GM18520 (cell line): Measurements from ENCODE around the gene POLL.

Source experiments
- ATAC-seq: cut with Tn5 transposase; IDR thresholded peaks from one replicate; pipeline ENCODE4 v1.9.1; 2021; ENCODE audit not compliant: unreplicated experiment

The POLL gene

GRCh38 chr10:101560298-101561067 is 27.6 kb downstream of the POLL start:
- no peak for ATAC-seq

GRCh38 chr10:101559596-101560297 is 28.3 kb downstream of the POLL start:
- ATAC-seq, result no peak

- no peak for ATAC-seq
Measured at GRCh38 chr10:101558671-101559595, 29.1 kb downstream of the POLL start.

GRCh38 chr10:101558204-101558603 is 29.9 kb downstream of the POLL start:
- ATAC-seq, result no peak

GRCh38 chr10:101557541-101557940 is 30.5 kb downstream of the POLL start:
- no peak for ATAC-seq

- ATAC-seq, result no peak
Measured at GRCh38 chr10:101552442-101552841, 35.6 kb downstream of the POLL start.

- no peak for ATAC-seq
Measured at GRCh38 chr10:101550965-101551364, 37.1 kb downstream of the POLL start.

GRCh38 chr10:101545898-101546297 is 42.2 kb downstream of the POLL start:
- ATAC-seq, result no peak

- no peak for ATAC-seq
Measured at GRCh38 chr10:101538446-101538845, 49.6 kb downstream of the POLL start.

- no peak for ATAC-seq
Measured at GRCh38 chr10:101536800-101537199, 51.3 kb downstream of the POLL start.

GRCh38 chr10:101535949-101536348 is 52.1 kb downstream of the POLL start:
- no peak for ATAC-seq

- no peak for ATAC-seq
Measured at GRCh38 chr10:101529725-101530553, 58.1 kb downstream of the POLL start.

GRCh38 chr10:101529207-101529606 is 58.9 kb downstream of the POLL start:
- no peak for ATAC-seq
